HepG2 (cell line): ENCODE data around the gene B3GNT5. TPM values are rescaled to one million over a fixed set of nuclear protein-coding genes. Genes with fewer than 3 reads are reported as not detected.

Experiments
- ATAC-seq: fragments of 200-7000 bp; cut with Tn5 transposase; 3 replicates; pipeline ENCODE4 v1.9.1; 2020; ENCODE audit warnings: mild to moderate bottlenecking, moderate library complexity
- BruUV-seq: library from RNA; stranded (reverse); fragments of 400-500 nt; replicated peaks from 2 replicates; lab custom pipeline; 2021; lab: Mats Ljungman, UMichigan
- CTCF ChIA-PET: fragments of 300-600 bp; formaldehyde crosslinking; extraction: SDS; loops from one replicate; lab custom pipeline; 2021; ENCODE audit warnings: low total read pairs, inconsistent platforms, low intra/inter-chr PET ratio; lab: Yijun Ruan, JAX
- POLR2A ChIA-PET: fragments of 350-600 bp; sonication (Branson Sonifier 250); formaldehyde crosslinking; loops from one replicate; lab custom pipeline; 2020; ENCODE audit warnings: antibody characterized with exemption, inconsistent platforms; lab: Yijun Ruan, JAX
- DNase-seq: peaks from one replicate; pipeline ENCODE4 v3.0.0-alpha.2; 2015; ENCODE audit warnings: low spot score
- FAIRE-seq: peaks from 3 replicates; lab custom pipeline; 2011; peaks lifted over from hg19 to GRCh38; lab: Jason Lieb, UNC
- H2AFZ ChIP-seq: one replicate; pipeline ENCODE4 v1.6.1; 2011; ENCODE audit warnings: low read length, inconsistent platforms
- H3K27ac ChIP-seq: fragments of 300-600 bp; 3 replicates; pipeline ENCODE4 v1.8.0; 2011; ENCODE audit warnings: mixed run types, mild to moderate bottlenecking, mixed read lengths, low read length, inconsistent platforms; ENCODE audit not compliant: insufficient read depth; ENCODE audit errors: extremely low read length
- H3K27me3 ChIP-seq, 2 experiments: fragments of 200-600 bp in 1 of 2; 2 replicates in 1 of 2; 3 replicates in 1 of 2; pipeline versions ENCODE4 v1.6.0 to v1.8.0; 2011; ENCODE audit warnings: low read length in 2 of 2, mild to moderate bottlenecking in 2 of 2, moderate library complexity in 2 of 2, inconsistent platforms in 1 of 2; ENCODE audit not compliant: insufficient read depth in 2 of 2, control insufficient read depth in 1 of 2
- H3K36me3 ChIP-seq, 2 experiments: fragments of 200-600 bp in 1 of 2; replicated peaks in 1 of 2; 2 replicates in 1 of 2; 3 replicates in 1 of 2; pipeline versions ENCODE4 v1.5.1 to v1.8.0; 2011; ENCODE audit warnings: low read length in 2 of 2, inconsistent platforms in 1 of 2; ENCODE audit not compliant: insufficient read depth in 2 of 2, control insufficient read depth in 1 of 2
- H3K4me1 ChIP-seq: 2 replicates; pipeline ENCODE4 v1.5.1; 2012; ENCODE audit warnings: low read length, inconsistent platforms; ENCODE audit not compliant: insufficient read depth
- H3K4me2 ChIP-seq: 2 replicates; pipeline ENCODE4 v1.6.0; 2011; ENCODE audit warnings: low read depth, low read length, inconsistent platforms
- H3K4me3 ChIP-seq, 3 experiments: fragments of 200-600 bp in 1 of 3; sonication (generic), shearing (Covaris generic) in 1 of 3; replicated peaks in 1 of 3; 2 replicates each; pipeline ENCODE4 v1.5.1; 2011 to 2016; ENCODE audit warnings: low read length in 3 of 3, inconsistent platforms in 2 of 3, low read depth in 2 of 3, mild to moderate bottlenecking in 2 of 3, control low read depth in 1 of 3, mixed read lengths in 1 of 3; ENCODE audit not compliant: insufficient read depth in 1 of 3
- H3K79me2 ChIP-seq: one replicate; pipeline ENCODE4 v1.6.1; 2011; ENCODE audit warnings: low read length, inconsistent platforms; ENCODE audit not compliant: insufficient read depth
- H3K9ac ChIP-seq: 2 replicates; pipeline ENCODE4 v1.6.0; 2011; ENCODE audit warnings: mild to moderate bottlenecking, low read depth, low read length, inconsistent platforms; ENCODE audit not compliant: insufficient read depth
- H3K9me3 ChIP-seq: 2 replicates; pipeline ENCODE4 v1.5.1; 2012; ENCODE audit warnings: mild to moderate bottlenecking, low read length
- H4K20me1 ChIP-seq: 2 replicates; pipeline ENCODE4 v1.6.0; 2011; ENCODE audit warnings: inconsistent platforms, mild to moderate bottlenecking, low read length, moderate library complexity; ENCODE audit not compliant: insufficient read depth
- DNMT3B ChIP-seq: conservative IDR thresholded peaks from 2 replicates; pipeline ENCODE4 v1.6.1; 2016; ENCODE audit warnings: missing biosample characterization, control low read depth
- HCFC1 ChIP-seq: fragments of 150-350 bp; IDR thresholded peaks from 2 replicates; pipeline ENCODE4 v1.6.1; 2014; ENCODE audit warnings: low read depth, low read length
- NBN ChIP-seq: fragments of 450-650 bp; conservative IDR thresholded peaks from 2 replicates; pipeline ENCODE4 v1.6.1; 2017
- NCOA1 ChIP-seq: sonication (generic); formaldehyde crosslinking; IDR thresholded peaks from 2 replicates; pipeline ENCODE4 v1.9.0; 2021; ENCODE audit warnings: missing genetic modification reagents
- RNF2 ChIP-seq: fragments of 450-650 bp; conservative IDR thresholded peaks from 2 replicates; pipeline ENCODE4 v1.6.1; 2016; ENCODE audit warnings: low read depth
- SIX1 ChIP-seq: sonication (generic); formaldehyde crosslinking; IDR thresholded peaks from 2 replicates; pipeline ENCODE4 v1.4.0; 2020; ENCODE audit warnings: missing genetic modification reagents, borderline replicate concordance
- SP4 ChIP-seq: sonication (generic); formaldehyde crosslinking; IDR thresholded peaks from 2 replicates; pipeline ENCODE4 v1.8.1; 2023; ENCODE audit warnings: mild to moderate bottlenecking, missing genetic modification reagents
- ZBTB21 ChIP-seq: sonication (generic); formaldehyde crosslinking; IDR thresholded peaks from 2 replicates; pipeline ENCODE4 v1.4.0; 2020; ENCODE audit warnings: missing genetic modification reagents
- ZC3H4 ChIP-seq: sonication (generic); formaldehyde crosslinking; IDR thresholded peaks from 2 replicates; pipeline ENCODE4 v1.4.0; 2020; ENCODE audit warnings: missing genetic modification reagents, borderline replicate concordance
- WGBS: methylation state at CpG from one replicate; pipeline ENCODE4 v1.1.6; 2017; ENCODE audit warnings: low lambda C conversion rate; 5-methylcytosine and 5-hydroxymethylcytosine counted together
- in situ Hi-C: cut with HindIII; loops from 2 replicates; pipeline ENCODE4 v1.10.0; 2017; ENCODE audit warnings: low pct_unique_long_range_greater_than_20kb; ENCODE audit not compliant: extremely low pct_ligation_motif_present
- intact Hi-C: fragments of 100-400 bp; cut with micrococcal nuclease; formaldehyde crosslinking; loops from one replicate; pipeline ENCODE4 v1.10.0; 2022; ENCODE audit not compliant: unreplicated experiment
- polyA plus RNA-seq, 8 experiments: library from polyadenylated mRNA; depleted of rRNA in 3 of 8; stranded (reverse) in 7 of 8; unstranded in 1 of 8; fragments of >200 nt; fragmentation: Illumina TruSeq in 4 of 8; extraction: Trizol in 4 of 8; gene quantifications; 2 replicates each; pipeline versions ENCODE4 v1.2.1 to v1.2.3, GENCODE V29; 2011 to 2016; ENCODE audit warnings: low read depth in 4 of 8, missing spikeins in 1 of 8, mixed read lengths in 1 of 8; ENCODE audit not compliant: insufficient read depth in 1 of 8
- total RNA-seq, 5 experiments: library from RNA; depleted of rRNA; stranded (reverse); fragments of >200 nt; fragmentation: Illumina TruSeq; extraction: Trizol; gene quantifications; 2 replicates each; pipeline ENCODE4 v1.2.3, GENCODE V29; 2016; ENCODE audit warnings: low read depth in 1 of 5
- TF ChIP-seq, protein P1 (sequence below): sonication (generic); formaldehyde crosslinking; IDR thresholded peaks from 2 replicates; pipeline ENCODE4 v1.4.0; 2020; ENCODE audit warnings: mild to moderate bottlenecking, low read depth, missing genetic modification reagents
- TF ChIP-seq, protein P2 (sequence below), 2 experiments: sonication (generic) in 1 of 2; formaldehyde crosslinking in 1 of 2; IDR thresholded peaks; 2 replicates each; pipeline versions ENCODE4 v1.5.1 to v1.6.1; 2011 to 2020; ENCODE audit warnings: borderline replicate concordance in 1 of 2, low read depth in 1 of 2, low read length in 1 of 2, mild to moderate bottlenecking in 1 of 2, missing genetic modification reagents in 1 of 2, moderate library complexity in 1 of 2

Gene B3GNT5
- total and polyA plus RNA-seq, 2 of the 13 experiments (the other 11 are each of a cell fraction or from before 2014, with no cell fraction given) = not detected

DNA sequence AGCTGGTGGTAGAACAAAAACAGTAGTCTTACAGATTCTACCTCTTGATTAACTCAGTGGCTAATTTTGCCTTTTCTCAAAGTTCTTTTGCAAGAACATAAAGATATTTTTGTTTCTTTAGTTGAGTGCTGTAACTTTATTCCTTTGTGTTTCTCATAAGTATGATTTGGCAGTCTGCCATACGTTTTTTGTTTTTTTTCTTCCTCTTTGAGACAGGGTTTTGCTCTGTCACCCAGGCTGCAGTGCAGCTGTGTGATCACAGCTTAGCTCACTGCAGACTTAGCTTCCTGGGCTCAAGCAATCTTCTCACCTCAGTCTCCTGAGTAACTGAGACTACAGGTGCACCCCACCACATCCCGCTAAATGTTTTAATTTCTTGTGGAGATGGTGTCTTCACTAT, 22.4 kb downstream of the B3GNT5 start:
- 1% methylated on average over 2 of the region's 2 CpGs for WGBS
- H3K36me3 ChIP-seq = no peaks in the 10 kb centered on the region
- H3K4me3 ChIP-seq = no peak overlapping the region
- H3K9me3 ChIP-seq = no peaks in the 10 kb centered on the region
- no TSS peak for BruUV-seq
- H4K20me1 ChIP-seq = no peaks in the 10 kb centered on the region
- H3K4me1 ChIP-seq = no peaks in the 10 kb centered on the region
- H3K27me3 ChIP-seq = peaks cover 0 to 5% of the 10 kb centered on the region in 2 experiments; a peak in 1 of 5 replicates
- ChIA-PET CTCF (no interaction called here), POLR2A (no interaction called here)
- ATAC-seq (no peak), DNase-seq (no peak), FAIRE-seq (no peak)
- H2AFZ ChIP-seq = no peak overlapping the region
- H3K27ac ChIP-seq = no peak overlapping the region
- intact Hi-C loops = no loop called here
- no peak overlapping the region for H3K4me2 ChIP-seq
- no peak overlapping the region for H3K9ac ChIP-seq
- TF ChIP-seq SP4 (CRISPR knock-in tag) (no peak), NBN (no peak), ZBTB21 (CRISPR knock-in tag) (no peak), SIX1 (CRISPR knock-in tag) (no peak), NCOA1 (CRISPR knock-in tag) (no peak), ZC3H4 (no peak)
- H3K79me2 ChIP-seq = no peaks in the 10 kb centered on the region
- in situ Hi-C loops = no loop called here

DNA sequence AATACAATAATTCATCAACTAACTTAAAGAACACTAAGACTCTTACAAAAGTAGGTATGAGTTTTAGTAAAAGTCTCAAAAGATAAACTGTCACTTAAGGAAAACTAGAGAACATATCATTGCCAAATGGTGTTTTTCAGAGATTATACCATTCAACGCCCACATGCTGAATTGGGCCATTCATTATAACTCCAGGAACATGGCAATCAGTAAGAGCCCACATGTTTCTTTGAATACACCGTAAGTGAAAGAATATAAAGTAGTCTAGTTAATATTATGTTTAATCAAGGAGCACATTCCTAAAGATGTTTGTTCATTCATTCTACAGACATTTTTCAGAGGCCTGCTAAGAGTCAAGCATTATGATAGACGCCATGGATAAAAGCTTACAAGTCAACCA, 22.9 kb downstream of the B3GNT5 start:
- CTCF ChIA-PET = no interaction called here

More for the DNA sequence above, 22.9 kb downstream of the B3GNT5 start:
- Histone ChIP-seq H3K9ac (no peak overlapping the region), H3K79me2 (no peaks in the 10 kb centered on the region), H3K4me1 (no peaks in the 10 kb centered on the region), H3K4me3 (no peak overlapping the region), H4K20me1 (no peaks in the 10 kb centered on the region), H2AFZ (no peak overlapping the region), H3K27me3 (0 out of 5 replicates have a peak, but pooled peaks cover 0 to 4% of the 10 kb centered on the region in 2 experiments), H3K4me2 (no peak overlapping the region), H3K27ac (no peak overlapping the region), H3K9me3 (no peaks in the 10 kb centered on the region), H3K36me3 (no peaks in the 10 kb centered on the region)
- 27% methylated on average over 3 of the region's 3 CpGs for WGBS
- BruUV-seq = no TSS peak
- in situ Hi-C loops = no loop called here
- TF ChIP-seq, protein P1, sequence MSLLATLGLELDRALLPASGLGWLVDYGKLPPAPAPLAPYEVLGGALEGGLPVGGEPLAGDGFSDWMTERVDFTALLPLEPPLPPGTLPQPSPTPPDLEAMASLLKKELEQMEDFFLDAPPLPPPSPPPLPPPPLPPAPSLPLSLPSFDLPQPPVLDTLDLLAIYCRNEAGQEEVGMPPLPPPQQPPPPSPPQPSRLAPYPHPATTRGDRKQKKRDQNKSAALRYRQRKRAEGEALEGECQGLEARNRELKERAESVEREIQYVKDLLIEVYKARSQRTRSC (CRISPR knock-in tag) = no peak
- TF ChIP-seq, protein P2, sequence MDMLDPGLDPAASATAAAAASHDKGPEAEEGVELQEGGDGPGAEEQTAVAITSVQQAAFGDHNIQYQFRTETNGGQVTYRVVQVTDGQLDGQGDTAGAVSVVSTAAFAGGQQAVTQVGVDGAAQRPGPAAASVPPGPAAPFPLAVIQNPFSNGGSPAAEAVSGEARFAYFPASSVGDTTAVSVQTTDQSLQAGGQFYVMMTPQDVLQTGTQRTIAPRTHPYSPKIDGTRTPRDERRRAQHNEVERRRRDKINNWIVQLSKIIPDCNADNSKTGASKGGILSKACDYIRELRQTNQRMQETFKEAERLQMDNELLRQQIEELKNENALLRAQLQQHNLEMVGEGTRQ (IDR thresholded peaks at IDR 0.05; ENCODE audit: low read depth, low read length) = no peak
- TF ChIP-seq, protein P2 (CRISPR knock-in tag; IDR thresholded peaks at IDR 0.05; ENCODE audit: borderline replicate concordance) = no peak
- TF ChIP-seq RNF2 (no peak), HCFC1 (no peak), DNMT3B (no peak)
- intact Hi-C loops = no loop called here
- DNase-seq = no peak
- POLR2A ChIA-PET = no interaction called here
- no peak for FAIRE-seq
- no peak for ATAC-seq
